Fibroblast of villous mesenchyme (primary cell): ENCODE results near the gene PLXNA4. TPM values are rescaled to one million over a fixed set of nuclear protein-coding genes. Genes with fewer than 3 reads are reported as not detected.
A peak's percentile ranks its signal among the peaks of the same experiment; 100 is the strongest.

Experiments
- DNase-seq: peaks from one replicate; pipeline ENCODE4 v3.0.0-alpha.2; 2010; ENCODE audit warnings: low read depth
- H3K4me3 ChIP-seq: 2 replicates; pipeline ENCODE4 v1.5.1; 2011; ENCODE audit warnings: low read depth, mild to moderate bottlenecking, low read length
- CTCF ChIP-seq: IDR thresholded peaks from 2 replicates; pipeline ENCODE4 v1.5.1; 2012; ENCODE audit warnings: low read depth, mild to moderate bottlenecking, low read length; ENCODE audit not compliant: insufficient read depth
- total RNA-seq: library from RNA; depleted of rRNA; stranded (reverse); fragments of >200 nt; gene quantifications from 2 replicates; pipeline ENCODE4 v1.2.3, GENCODE V29; 2012

Gene PLXNA4
- total RNA-seq, 1 donor = not detected

GRCh38 chr7:132084776-132085388 is 491.4 kb downstream of the PLXNA4 start:
- peak; percentile 21 for DNase-seq
- TF ChIP-seq CTCF = no peak
- no peak overlapping the region for H3K4me3 ChIP-seq

- no peak overlapping the region for H3K4me3 ChIP-seq
- DNase-seq = no peak
- no peak for TF ChIP-seq CTCF
Measured at GRCh38 chr7:132083537-132084123, 492.6 kb downstream of the PLXNA4 start.

- no peak for DNase-seq
- no peak overlapping the region for H3K4me3 ChIP-seq
- TF ChIP-seq CTCF = no peak
Measured at GRCh38 chr7:132083126-132083525, 493.1 kb downstream of the PLXNA4 start.

GRCh38 chr7:132082394-132082793 is 493.9 kb downstream of the PLXNA4 start:
- H3K4me3 ChIP-seq = no peak overlapping the region
- TF ChIP-seq CTCF = no peak
- DNase-seq = no peak

GRCh38 chr7:132081686-132082085 is 494.6 kb downstream of the PLXNA4 start:
- no peak for TF ChIP-seq CTCF
- no peak for DNase-seq

GRCh38 chr7:132080967-132081668 is 495.2 kb downstream of the PLXNA4 start:
- H3K4me3 ChIP-seq = no peak overlapping the region
- no peak for TF ChIP-seq CTCF
- DNase-seq = peak; percentile 27

More at GRCh38 chr7:132081686-132082085, 494.6 kb downstream of the PLXNA4 start:
- H3K4me3 ChIP-seq = no peak overlapping the region
